Ishikawa (cell line): Measurements from ENCODE around the gene PLA2G2D.

Experiments used
- CREB1 ChIP-seq: IDR thresholded peaks from 2 replicates; pipeline ENCODE4 v1.6.1; 2012; ENCODE audit warnings: low read depth
- EP300 ChIP-seq: IDR thresholded peaks from 2 replicates; pipeline ENCODE4 v1.6.1; 2012; ENCODE audit warnings: borderline replicate concordance
- MAX ChIP-seq: IDR thresholded peaks from 2 replicates; pipeline ENCODE4 v1.6.1; 2012
- YY1 ChIP-seq: IDR thresholded peaks from 2 replicates; pipeline ENCODE4 v1.6.1; 2012; ENCODE audit warnings: low read depth
- TF ChIP-seq, protein P1 (sequence below): IDR thresholded peaks from 2 replicates; pipeline ENCODE4 v1.6.1; 2012

- TF ChIP-seq, protein P1, sequence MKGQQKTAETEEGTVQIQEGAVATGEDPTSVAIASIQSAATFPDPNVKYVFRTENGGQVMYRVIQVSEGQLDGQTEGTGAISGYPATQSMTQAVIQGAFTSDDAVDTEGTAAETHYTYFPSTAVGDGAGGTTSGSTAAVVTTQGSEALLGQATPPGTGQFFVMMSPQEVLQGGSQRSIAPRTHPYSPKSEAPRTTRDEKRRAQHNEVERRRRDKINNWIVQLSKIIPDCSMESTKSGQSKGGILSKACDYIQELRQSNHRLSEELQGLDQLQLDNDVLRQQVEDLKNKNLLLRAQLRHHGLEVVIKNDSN, result no peak
- TF ChIP-seq YY1, result no peak
- no peak for TF ChIP-seq CREB1
- no peak for TF ChIP-seq EP300
- no peak for TF ChIP-seq MAX
Measured at GRCh38 chr1:20074055-20074724, 45.1 kb downstream of the PLA2G2D start.
